ENCODE data around the gene BAHD1.

GRCh38 chr15:40477642-40478327 is 37.0 kb downstream of the BAHD1 start:
- TF ChIP-seq CTCF (IDR thresholded peaks at IDR 0.05) (no peak), EZH2 (IDR thresholded peaks at IDR 0.05; ENCODE audit: borderline replicate concordance, insufficient read depth, low read depth, low read length, poor library complexity, severe bottlenecking) (no peak)

Data from B cell (primary cell).